BE2C (cell line): ENCODE data around the gene SARNP.

Experiments
- DNase-seq: peaks from one replicate; pipeline ENCODE4 v3.0.0-alpha.2; 2020
- H3K27me3 ChIP-seq: fragments of 250-450 bp; sonication (Bioruptor Pico); 2 replicates; pipeline ENCODE4 v1.5.1; 2020; ENCODE audit warnings: mild to moderate bottlenecking
- H3K36me3 ChIP-seq: fragments of 250-450 bp; sonication (Bioruptor Pico); 2 replicates; pipeline ENCODE4 v1.5.1; 2020; ENCODE audit warnings: mild to moderate bottlenecking
- H3K4me1 ChIP-seq: fragments of 250-450 bp; sonication (Bioruptor Pico); 2 replicates; pipeline ENCODE4 v1.5.1; 2020
- H3K4me3 ChIP-seq: 2 replicates; pipeline ENCODE4 v1.5.1; 2011; ENCODE audit warnings: low read depth, low read length
- H3K9me3 ChIP-seq: fragments of 250-450 bp; sonication (Bioruptor Pico); 2 replicates; pipeline ENCODE4 v1.5.1; 2020
- TF ChIP-seq, protein P1 (sequence below): IDR thresholded peaks from 2 replicates; pipeline ENCODE4 v1.5.1; 2012; ENCODE audit warnings: mild to moderate bottlenecking, low read depth, low read length

The SARNP gene

GRCh38 chr12:55745361-55746173 is 72.0 kb downstream of the SARNP start:
- peak; percentile 80 for DNase-seq
- Histone ChIP-seq H3K36me3 (peaks cover 35% of the 10 kb centered on the region), H3K27me3 (no peaks in the 10 kb centered on the region), H3K4me3 (peak overlapping the region; percentile 96), H3K9me3 (no peaks in the 10 kb centered on the region), H3K4me1 (peaks cover 20% of the 10 kb centered on the region)
- TF ChIP-seq, protein P1, sequence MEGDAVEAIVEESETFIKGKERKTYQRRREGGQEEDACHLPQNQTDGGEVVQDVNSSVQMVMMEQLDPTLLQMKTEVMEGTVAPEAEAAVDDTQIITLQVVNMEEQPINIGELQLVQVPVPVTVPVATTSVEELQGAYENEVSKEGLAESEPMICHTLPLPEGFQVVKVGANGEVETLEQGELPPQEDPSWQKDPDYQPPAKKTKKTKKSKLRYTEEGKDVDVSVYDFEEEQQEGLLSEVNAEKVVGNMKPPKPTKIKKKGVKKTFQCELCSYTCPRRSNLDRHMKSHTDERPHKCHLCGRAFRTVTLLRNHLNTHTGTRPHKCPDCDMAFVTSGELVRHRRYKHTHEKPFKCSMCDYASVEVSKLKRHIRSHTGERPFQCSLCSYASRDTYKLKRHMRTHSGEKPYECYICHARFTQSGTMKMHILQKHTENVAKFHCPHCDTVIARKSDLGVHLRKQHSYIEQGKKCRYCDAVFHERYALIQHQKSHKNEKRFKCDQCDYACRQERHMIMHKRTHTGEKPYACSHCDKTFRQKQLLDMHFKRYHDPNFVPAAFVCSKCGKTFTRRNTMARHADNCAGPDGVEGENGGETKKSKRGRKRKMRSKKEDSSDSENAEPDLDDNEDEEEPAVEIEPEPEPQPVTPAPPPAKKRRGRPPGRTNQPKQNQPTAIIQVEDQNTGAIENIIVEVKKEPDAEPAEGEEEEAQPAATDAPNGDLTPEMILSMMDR, result peak; percentile 23

GRCh38 chr12:55744340-55745030 is 73.0 kb downstream of the SARNP start:
- DNase-seq, result no peak
- H3K9me3 ChIP-seq, result no peaks in the 10 kb centered on the region
- H3K4me1 ChIP-seq, result peaks cover 20% of the 10 kb centered on the region
- H3K4me3 ChIP-seq, result peak overlapping the region; percentile 96
- no peaks in the 10 kb centered on the region for H3K27me3 ChIP-seq
- TF ChIP-seq, protein P1, result no peak
- H3K36me3 ChIP-seq, result peaks cover 26% of the 10 kb centered on the region

GRCh38 chr12:55743406-55744339 is 73.9 kb downstream of the SARNP start:
- DNase-seq, result peak; percentile 64
- TF ChIP-seq, protein P1, result no peak
- H3K4me1 ChIP-seq, result peaks cover 20% of the 10 kb centered on the region
- H3K36me3 ChIP-seq, result peaks cover 18% of the 10 kb centered on the region
- H3K9me3 ChIP-seq, result no peaks in the 10 kb centered on the region
- peak overlapping the region; percentile 96 for H3K4me3 ChIP-seq
- H3K27me3 ChIP-seq, result no peaks in the 10 kb centered on the region

DNA sequence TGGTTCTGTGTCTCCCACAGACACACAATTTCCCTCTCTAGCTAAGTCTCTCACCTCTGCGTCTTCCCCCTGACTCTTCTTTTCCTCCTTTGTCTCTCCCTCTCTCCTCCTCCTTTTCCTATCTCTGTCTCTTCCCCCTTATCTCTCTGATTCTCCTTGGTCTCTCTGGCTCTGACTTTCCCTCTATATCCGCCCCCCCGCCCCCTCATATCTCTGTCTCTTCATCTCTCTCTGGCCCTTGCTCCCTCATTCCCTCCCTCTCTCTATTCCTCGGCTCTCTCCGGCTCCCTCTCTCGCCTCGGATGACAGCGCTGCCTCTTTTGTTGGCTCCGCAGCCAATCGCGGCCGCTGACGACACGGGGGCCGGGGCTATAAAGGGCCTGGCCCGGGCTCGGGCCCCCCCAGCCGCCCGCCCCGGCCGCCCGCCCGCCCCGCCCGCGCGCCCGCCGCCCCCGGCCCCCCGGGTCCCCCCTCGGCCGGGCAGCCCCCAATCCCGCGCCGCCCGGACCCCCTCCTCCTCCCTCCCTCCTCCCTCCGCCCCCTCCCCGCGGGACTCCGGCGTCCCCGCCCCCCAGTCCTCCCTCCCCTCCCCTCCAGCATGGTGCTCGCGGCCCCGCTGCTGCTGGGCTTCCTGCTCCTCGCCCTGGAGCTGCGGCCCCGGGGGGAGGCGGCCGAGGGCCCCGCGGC is 74.7 kb downstream of the SARNP start, which contains the start of gene GDF11:
GDF11 (plus strand) TSS at position 404 of the 687 bp plus-strand sequence; CDS start at position 599, 195 bp downstream.
- Histone ChIP-seq H3K4me1 (peaks cover 20% of the 10 kb centered on the region), H3K9me3 (no peaks in the 10 kb centered on the region), H3K27me3 (no peaks in the 10 kb centered on the region), H3K36me3 (peaks cover 10% of the 10 kb centered on the region; the same call in 1 of the 2 replicates), H3K4me3 (peak within 1 kb of the TSS; percentile 96)
- TF ChIP-seq, protein P1, result no peak
- DNase-seq, result peak; percentile 90

DNA sequence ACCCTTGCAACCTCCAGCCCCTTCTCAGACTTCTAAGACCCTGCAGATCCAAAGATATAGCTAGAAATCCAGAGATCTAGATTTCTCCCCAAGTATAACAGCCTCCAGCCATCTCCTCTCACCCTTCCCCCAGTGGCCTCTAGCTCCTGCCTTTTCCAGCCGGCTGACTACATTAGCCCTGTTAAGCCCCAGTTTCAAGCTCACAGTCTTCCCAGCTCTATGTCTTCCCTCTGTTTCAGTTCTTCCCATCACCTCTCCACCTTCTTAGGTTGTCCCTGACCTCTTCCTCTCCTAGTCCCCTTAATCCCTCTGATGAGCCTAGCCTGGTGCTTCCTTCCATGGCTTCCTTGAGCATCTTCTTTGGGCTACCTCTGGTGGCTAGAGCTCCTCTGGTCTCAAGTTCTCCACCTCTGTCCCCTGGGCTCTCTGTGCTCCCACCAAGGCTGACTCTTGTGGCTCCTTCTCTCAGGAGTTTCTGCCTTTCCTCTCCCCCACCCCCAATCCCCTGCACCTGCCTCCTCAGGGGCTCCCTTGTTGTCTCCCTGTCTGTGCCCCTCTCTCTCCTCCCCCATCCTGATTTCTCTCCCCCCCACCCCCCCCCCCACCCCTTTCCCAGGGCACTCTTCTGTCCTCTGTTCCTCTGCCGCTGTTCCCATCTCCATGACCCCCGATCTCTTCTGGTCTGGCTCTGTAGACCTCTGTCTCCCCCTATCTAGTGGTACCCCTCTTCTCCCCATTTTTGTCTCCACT is 75.4 kb downstream of the SARNP start:
- Histone ChIP-seq H3K4me1 (peaks cover 26% of the 10 kb centered on the region), H3K9me3 (no peaks in the 10 kb centered on the region), H3K36me3 (peaks cover 10% of the 10 kb centered on the region; the same call in 1 of the 2 replicates), H3K4me3 (peak overlapping the region; percentile 55), H3K27me3 (no peaks in the 10 kb centered on the region)
- TF ChIP-seq, protein P1, result no peak
- DNase-seq, result no peak
